NCI-H2227 (cell line): ENCODE measurements around the gene PFDN4.
A peak's percentile ranks its signal among the peaks of the same experiment; 100 is the strongest.

Experiments
- DNase-seq: peaks from one replicate; lab custom pipeline; 2025; ENCODE audit not compliant: unreplicated experiment; lab: John Stamatoyannopoulos, UW

PFDN4 gene

GRCh38 chr20:54200487-54201267, 7.2 kb upstream of the PFDN4 start:
- DNase-seq = no peak

GRCh38 chr20:54201268-54201846, 6.5 kb upstream of the PFDN4 start:
- no peak for DNase-seq

GRCh38 chr20:54203281-54203680, 4.6 kb upstream of the PFDN4 start:
- DNase-seq = no peak

- no peak for DNase-seq
Measured at GRCh38 chr20:54204063-54204462, 3.8 kb upstream of the PFDN4 start.

GRCh38 chr20:54204481-54204880, 3.4 kb upstream of the PFDN4 start:
- DNase-seq = no peak

GRCh38 chr20:54205450-54205849, 2.4 kb upstream of the PFDN4 start:
- DNase-seq = no peak

GRCh38 chr20:54207053-54207742, 689 bp upstream of the PFDN4 start:
- DNase-seq = no peak

- DNase-seq = peak; percentile 48
Measured at GRCh38 chr20:54208548-54209176, 775 bp downstream of the PFDN4 start.

- DNase-seq = no peak
Measured at GRCh38 chr20:54209216-54209813, 1.4 kb downstream of the PFDN4 start.

GRCh38 chr20:54212226-54212625, 4.3 kb downstream of the PFDN4 start:
- no peak for DNase-seq

- DNase-seq = no peak
Measured at GRCh38 chr20:54212871-54213270, 5.0 kb downstream of the PFDN4 start.

GRCh38 chr20:54214566-54214965, 6.7 kb downstream of the PFDN4 start:
- DNase-seq = no peak

GRCh38 chr20:54215157-54215789, 7.4 kb downstream of the PFDN4 start:
- no peak for DNase-seq

- no peak for DNase-seq
Measured at GRCh38 chr20:54217762-54218161, 9.9 kb downstream of the PFDN4 start.

GRCh38 chr20:54218470-54218869, 10.6 kb downstream of the PFDN4 start:
- DNase-seq = no peak

- peak; percentile 49 for DNase-seq
Measured at GRCh38 chr20:54219751-54220426, 12.0 kb downstream of the PFDN4 start.

GRCh38 chr20:54220722-54221121, 12.8 kb downstream of the PFDN4 start:
- no peak for DNase-seq

- DNase-seq = no peak
Measured at GRCh38 chr20:54221353-54221752, 13.5 kb downstream of the PFDN4 start.

- no peak for DNase-seq
Measured at GRCh38 chr20:54221996-54222890, 14.4 kb downstream of the PFDN4 start.
